ENCODE data around the gene EIF3D.

GRCh38 chr22:36512991-36513390 is 16.0 kb downstream of the EIF3D start:
- TF ChIP-seq EZH2 (IDR thresholded peaks at IDR 0.05; ENCODE audit: low read depth), result no peak
- no peak for TF ChIP-seq CTCF (conservative IDR thresholded peaks at IDR 0.05)
